IgD-negative memory B cell (primary cell): ENCODE data around the gene LBHD1. TPM values are rescaled to one million over a fixed set of nuclear protein-coding genes. Genes with fewer than 3 reads are reported as not detected.
"Not testable (repeated sequence)": the region's sequence is repeated elsewhere in the genome, so short reads cannot be mapped to it uniquely, and the experiment has no call there.

Source experiments
- H3K27ac Mint-ChIP-seq, 3 donors: one replicate each; pipeline ENCODE4 v1.8.0; 2020 to 2022; ENCODE audit warnings: mild to moderate bottlenecking in 3 of 3, mixed read lengths in 3 of 3, moderate library complexity in 1 of 3
- H3K27me3 Mint-ChIP-seq: one replicate; pipeline ENCODE4 v1.8.0; 2021; ENCODE audit warnings: mixed read lengths
- H3K36me3 Mint-ChIP-seq: one replicate; pipeline ENCODE4 v1.8.0; 2020; ENCODE audit warnings: mild to moderate bottlenecking, mixed read lengths
- H3K4me1 Mint-ChIP-seq, 3 donors: one replicate each; pipeline ENCODE4 v1.8.0; 2020 to 2022; ENCODE audit warnings: mixed read lengths in 3 of 3, mild to moderate bottlenecking in 1 of 3
- H3K4me3 Mint-ChIP-seq, 4 donors: one replicate each; pipeline ENCODE4 v1.8.0; 2020 to 2022; ENCODE audit warnings: mild to moderate bottlenecking in 4 of 4, mixed read lengths in 4 of 4, moderate library complexity in 3 of 4
- H3K9me3 Mint-ChIP-seq, 3 donors: one replicate each; pipeline ENCODE4 v1.8.0; 2020 to 2021; ENCODE audit warnings: mixed read lengths in 3 of 3, mild to moderate bottlenecking in 1 of 3
- polyA plus RNA-seq: library from polyadenylated mRNA; unstranded; fragments of 300-500 nt; fragmentation: Illumina TruSeq; gene quantifications from one replicate; pipeline ENCODE4 v1.2.3, GENCODE V29; 2021

LBHD1 gene
- polyA plus RNA-seq, 1 donor from 2014 or later: 6.2 TPM

GRCh38 chr11:62656796-62657429 is 15.2 kb downstream of the LBHD1 start:
- peaks cover 7 to 11% (median 9%) of the 10 kb centered on the region in 3 donors for H3K4me1 Mint-ChIP-seq
- H3K36me3 Mint-ChIP-seq: no peaks in the 10 kb centered on the region
- H3K4me3 Mint-ChIP-seq: peak overlapping the region in 1 of 4 donors; percentile 70
- H3K9me3 Mint-ChIP-seq: no peaks in the 10 kb centered on the region
- H3K27ac Mint-ChIP-seq: peak overlapping the region in 1 of 3 donors; percentile 52
- H3K27me3 Mint-ChIP-seq: no peaks in the 10 kb centered on the region

GRCh38 chr11:62654297-62654696 is 17.8 kb downstream of the LBHD1 start:
- Mint-ChIP-seq H3K36me3 (no peaks in the 10 kb centered on the region), H3K4me1 (peaks cover 11 to 12% (median 11%) of the 10 kb centered on the region in 3 donors)

DNA sequence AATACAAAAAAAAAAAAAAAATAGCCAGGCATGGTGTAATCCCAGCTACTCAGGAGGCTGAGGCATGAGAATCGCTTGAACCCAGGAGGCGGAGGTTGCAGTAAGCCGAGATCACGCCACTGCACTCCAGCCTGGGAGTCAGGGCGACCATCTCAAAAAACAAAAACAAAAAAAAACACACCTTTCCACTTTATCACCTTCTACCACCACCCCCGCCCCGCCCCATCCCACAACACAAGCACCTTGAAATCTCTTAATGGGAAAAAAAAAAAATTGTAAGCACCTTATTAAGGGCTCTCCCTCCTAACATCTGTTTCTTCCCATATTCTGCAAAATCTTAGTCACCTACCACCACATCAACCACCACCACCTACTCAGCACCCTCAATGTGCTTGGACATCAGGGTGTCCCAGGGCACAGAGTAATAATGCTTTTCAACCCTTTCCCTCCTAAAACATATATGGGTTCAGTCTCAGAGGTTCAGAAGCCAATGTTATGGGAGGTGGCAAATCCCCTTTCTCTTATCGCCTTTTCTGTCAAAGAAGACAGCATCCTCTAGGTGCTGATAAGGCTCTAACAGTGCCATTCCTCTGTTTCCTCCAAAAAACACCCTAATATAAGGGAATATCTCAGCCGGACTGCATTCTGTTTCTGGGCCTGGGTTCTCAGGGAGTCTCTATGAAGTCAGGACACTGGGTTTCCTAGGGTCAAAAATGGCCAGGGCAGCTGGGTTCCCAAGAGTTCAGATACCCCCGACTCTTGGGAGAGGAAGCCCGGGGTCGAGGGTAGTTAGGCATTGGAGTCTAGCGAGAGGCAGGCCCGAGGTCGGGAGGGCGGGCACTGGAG is 19.7 kb downstream of the LBHD1 start:
- Mint-ChIP-seq H3K36me3 (no peaks in the 10 kb centered on the region), H3K27me3 (no peaks in the 10 kb centered on the region), H3K4me1 (peaks cover 11 to 12% (median 11%) of the 10 kb centered on the region in 3 donors), H3K4me3 (peak overlapping the region; percentile 91 to 99 (median 96)), H3K9me3 (no peaks in the 10 kb centered on the region), H3K27ac (peak overlapping the region; percentile 92 to 100 (median 98))

More at GRCh38 chr11:62654297-62654696, 17.8 kb downstream of the LBHD1 start:
- Mint-ChIP-seq H3K27ac (peak overlapping the region in 2 of 3 donors; percentile 81 to 100), H3K4me3 (peak overlapping the region; percentile 89 to 99 (median 90)), H3K27me3 (no peaks in the 10 kb centered on the region), H3K9me3 (no peaks in the 10 kb centered on the region)

GRCh38 chr11:62650283-62650682 is 21.8 kb downstream of the LBHD1 start:
- Mint-ChIP-seq H3K4me1 (peaks cover 15 to 18% (median 17%) of the 10 kb centered on the region in 3 donors), H3K4me3 (peak overlapping the region in 1 of 4 donors; percentile 66)
- not testable (repeated sequence) for H3K27ac Mint-ChIP-seq, H3K27me3 Mint-ChIP-seq, H3K9me3 Mint-ChIP-seq, H3K36me3 Mint-ChIP-seq

GRCh38 chr11:62649486-62649885 is 22.6 kb downstream of the LBHD1 start:
- Mint-ChIP-seq H3K4me1 (peaks cover 17 to 22% (median 18%) of the 10 kb centered on the region in 3 donors), H3K27ac (peak overlapping the region in 1 of 3 donors; percentile 64), H3K36me3 (no peaks in the 10 kb centered on the region), H3K4me3 (peak overlapping the region in 2 of 4 donors; percentile 68 to 72), H3K27me3 (no peaks in the 10 kb centered on the region), H3K9me3 (no peaks in the 10 kb centered on the region)

GRCh38 chr11:62648967-62649364 is 23.1 kb downstream of the LBHD1 start:
- peak overlapping the region in 2 of 3 donors; percentile 39 to 64 for H3K27ac Mint-ChIP-seq
- no peaks in the 10 kb centered on the region for H3K9me3 Mint-ChIP-seq
- no peaks in the 10 kb centered on the region for H3K36me3 Mint-ChIP-seq
- H3K4me3 Mint-ChIP-seq: peak overlapping the region in 2 of 4 donors; percentile 68 to 72
- H3K4me1 Mint-ChIP-seq: peaks cover 17 to 21% (median 18%) of the 10 kb centered on the region in 3 donors
- no peaks in the 10 kb centered on the region for H3K27me3 Mint-ChIP-seq

DNA sequence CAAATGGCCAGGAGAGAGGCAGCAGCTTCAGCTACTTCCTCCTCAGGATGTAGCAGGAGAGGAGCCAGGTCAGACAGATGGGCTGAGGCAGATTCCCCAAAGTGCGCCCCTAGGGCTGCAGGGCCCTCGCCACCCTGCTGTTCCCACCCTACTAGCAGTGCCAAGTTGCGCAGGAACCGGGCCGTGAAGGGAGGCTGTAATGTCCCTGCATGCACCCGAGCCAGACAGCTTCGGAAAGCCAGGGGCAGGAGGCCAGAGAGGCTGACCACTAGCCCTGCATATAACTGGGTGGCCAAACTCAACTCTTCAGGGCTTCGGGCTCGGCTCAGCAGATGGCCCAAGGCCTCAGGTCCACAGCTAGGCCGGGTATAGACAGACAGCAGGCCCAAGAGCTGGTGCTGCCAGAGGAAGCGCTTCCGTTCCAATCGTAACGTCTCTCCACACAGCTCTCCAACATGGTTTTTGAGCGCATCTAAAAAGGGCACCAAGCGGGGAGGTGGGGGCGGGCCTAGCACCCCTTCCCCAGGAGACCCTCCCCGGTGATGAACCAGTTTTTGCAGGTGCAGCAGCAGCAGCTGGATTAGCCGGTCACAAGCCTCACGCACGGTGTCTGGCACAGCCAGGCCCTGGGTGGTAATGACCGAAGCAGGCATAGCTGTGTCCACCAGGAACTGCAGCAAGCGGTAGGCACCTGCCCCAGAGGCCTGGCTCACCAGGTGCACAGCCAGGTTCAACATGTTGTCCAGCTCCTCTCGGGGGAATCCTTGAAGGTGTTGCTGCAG is 23.7 kb downstream of the LBHD1 start:
- Mint-ChIP-seq H3K9me3 (no peaks in the 10 kb centered on the region), H3K27ac (peak overlapping the region in 1 of 3 donors; percentile 68), H3K27me3 (no peaks in the 10 kb centered on the region), H3K4me1 (peaks cover 15 to 21% (median 18%) of the 10 kb centered on the region in 3 donors), H3K4me3 (peak overlapping the region in 1 of 4 donors; percentile 72), H3K36me3 (no peaks in the 10 kb centered on the region)

- H3K4me3 Mint-ChIP-seq: peak overlapping the region in 1 of 4 donors; percentile 33
- H3K9me3 Mint-ChIP-seq: no peaks in the 10 kb centered on the region
- H3K4me1 Mint-ChIP-seq: peaks cover 10 to 20% (median 17%) of the 10 kb centered on the region in 3 donors
- no peaks in the 10 kb centered on the region for H3K27me3 Mint-ChIP-seq
- no peaks in the 10 kb centered on the region for H3K36me3 Mint-ChIP-seq
- peak overlapping the region in 1 of 3 donors; percentile 68 for H3K27ac Mint-ChIP-seq
Measured at GRCh38 chr11:62647609-62648005, 24.5 kb downstream of the LBHD1 start.

GRCh38 chr11:62646825-62647608 is 25.1 kb downstream of the LBHD1 start:
- peak overlapping the region; percentile 88 to 97 (median 94) for H3K4me3 Mint-ChIP-seq
- peaks cover 6 to 16% (median 13%) of the 10 kb centered on the region in 3 donors for H3K4me1 Mint-ChIP-seq
- no peaks in the 10 kb centered on the region for H3K27me3 Mint-ChIP-seq
- no peaks in the 10 kb centered on the region for H3K9me3 Mint-ChIP-seq
- H3K36me3 Mint-ChIP-seq: no peaks in the 10 kb centered on the region
- H3K27ac Mint-ChIP-seq: peak overlapping the region; percentile 75 to 97 (median 97)

DNA sequence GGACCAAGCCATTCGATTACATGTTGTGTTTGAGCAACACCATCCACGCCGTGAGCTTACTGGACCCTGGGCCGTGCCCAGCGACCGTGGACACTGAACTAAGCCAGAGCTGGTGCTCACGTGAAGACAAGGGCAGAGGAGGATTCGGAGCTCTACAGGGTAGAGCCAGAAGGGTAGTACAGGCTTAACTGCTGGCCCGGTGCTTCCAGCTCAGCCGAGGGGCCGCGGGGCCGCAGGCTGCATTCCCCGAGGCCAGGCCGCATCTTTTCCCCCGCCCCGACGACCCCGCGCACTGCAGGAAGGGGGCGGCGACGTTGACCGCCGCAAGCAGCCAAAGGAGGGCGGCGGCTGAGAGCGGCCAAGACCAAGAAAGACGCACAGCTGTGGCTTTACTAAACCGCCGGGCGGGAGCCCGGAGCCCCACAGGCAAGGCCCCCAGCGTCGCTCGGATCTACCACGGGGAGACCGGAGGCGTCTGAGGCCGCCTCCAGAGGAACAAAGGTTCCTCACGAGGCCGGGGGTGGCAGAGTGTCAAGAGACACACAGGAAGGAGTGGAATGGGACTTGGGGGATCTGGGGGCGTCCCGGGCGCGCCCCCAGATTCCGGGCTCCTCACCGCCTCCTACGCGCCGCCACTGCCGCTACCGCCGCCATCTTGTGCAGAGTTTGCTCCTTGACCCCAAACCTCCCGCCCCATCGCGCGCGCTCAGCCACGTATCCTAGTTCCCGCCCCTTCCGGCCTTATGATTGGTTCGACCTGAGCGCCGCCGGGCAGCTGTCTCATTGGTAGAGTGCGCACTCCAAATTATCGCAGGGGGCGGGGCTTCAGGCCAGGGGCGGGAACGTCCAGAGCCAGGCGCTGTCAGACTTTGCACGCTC is 25.9 kb downstream of the LBHD1 start, which contains the start of gene GANAB:
Gene GANAB (minus strand): TSS at position 668 of the 879 bp plus-strand sequence. CDS start 14 bp downstream, at position 654.
- no peaks in the 10 kb centered on the region for H3K36me3 Mint-ChIP-seq
- peak within 1 kb of the TSS; percentile 89 to 97 (median 97) for H3K27ac Mint-ChIP-seq
- H3K27me3 Mint-ChIP-seq: no peaks in the 10 kb centered on the region
- H3K4me3 Mint-ChIP-seq: peak within 1 kb of the TSS; percentile 88 to 97 (median 94)
- H3K9me3 Mint-ChIP-seq: no peaks in the 10 kb centered on the region
- H3K4me1 Mint-ChIP-seq: peaks cover 6 to 16% (median 11%) of the 10 kb centered on the region in 3 donors

- no peaks in the 10 kb centered on the region for H3K36me3 Mint-ChIP-seq
- peak overlapping the region; percentile 89 to 97 (median 97) for H3K27ac Mint-ChIP-seq
- no peaks in the 10 kb centered on the region for H3K27me3 Mint-ChIP-seq
- H3K4me1 Mint-ChIP-seq: peaks cover 6 to 18% (median 13%) of the 10 kb centered on the region in 3 donors
- H3K4me3 Mint-ChIP-seq: peak overlapping the region; percentile 88 to 97 (median 94)
- no peaks in the 10 kb centered on the region for H3K9me3 Mint-ChIP-seq
Measured at GRCh38 chr11:62645671-62645945, 26.5 kb downstream of the LBHD1 start.

GRCh38 chr11:62644220-62644619 is 27.8 kb downstream of the LBHD1 start:
- Mint-ChIP-seq H3K4me1 (peaks cover 6 to 22% (median 15%) of the 10 kb centered on the region in 3 donors), H3K27me3 (no peaks in the 10 kb centered on the region), H3K36me3 (no peaks in the 10 kb centered on the region), H3K9me3 (no peaks in the 10 kb centered on the region), H3K27ac (peak overlapping the region in 1 of 3 donors; percentile 78), H3K4me3 (peak overlapping the region in 3 of 4 donors; percentile 58 to 88 (median 58))

DNA sequence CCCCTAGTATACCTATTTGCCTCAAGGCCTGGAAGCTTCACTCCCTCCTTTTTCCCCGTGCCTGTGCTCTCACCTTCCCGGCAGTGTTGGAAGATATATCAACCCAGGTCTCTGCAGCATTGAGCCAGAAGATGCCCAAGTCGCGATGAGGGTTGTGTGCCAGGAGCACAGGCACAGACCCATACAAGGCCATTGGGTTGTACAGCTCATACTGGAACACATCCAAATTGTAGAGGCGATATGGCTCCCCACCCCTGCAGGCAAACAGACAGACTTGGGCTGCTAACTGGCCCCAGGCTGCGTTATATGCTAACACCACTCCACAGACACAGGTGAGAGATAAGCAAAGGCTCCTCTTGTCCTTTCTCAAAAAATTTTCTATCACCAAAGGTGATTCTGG is 39.6 kb downstream of the LBHD1 start:
- H3K27me3 Mint-ChIP-seq: no peaks in the 10 kb centered on the region
- peak overlapping the region in 1 of 3 donors; percentile 73 for H3K27ac Mint-ChIP-seq
- peaks cover 5 to 6% (median 5%) of the 10 kb centered on the region in 3 donors for H3K4me1 Mint-ChIP-seq
- H3K4me3 Mint-ChIP-seq: no peak overlapping the region
- H3K9me3 Mint-ChIP-seq: no peaks in the 10 kb centered on the region
- peaks cover 9% of the 10 kb centered on the region for H3K36me3 Mint-ChIP-seq
